ENCODE measurements around the gene AXIN2. TPM values are rescaled to one million over a fixed set of nuclear protein-coding genes. Genes with fewer than 3 reads are reported as not detected.

AXIN2 gene
- total and polyA plus RNA-seq, 8 donors, result 25.0 to 65.7 (median 59.5) TPM

- intact Hi-C loops (cut with DNase I), result no loop called here
- Histone ChIP-seq H3K9me3 (no peaks in the 10 kb centered on the region), H3K4me3 (no peak overlapping the region), H3K4me1 (no peaks in the 10 kb centered on the region), H3K36me3 (no peaks in the 10 kb centered on the region), H3K27me3 (peaks cover 0 to 12% of the 10 kb centered on the region in 2 donors), H3K27ac (no peak overlapping the region)
- DNase-seq, result no peak
- TF ChIP-seq, protein P1, sequence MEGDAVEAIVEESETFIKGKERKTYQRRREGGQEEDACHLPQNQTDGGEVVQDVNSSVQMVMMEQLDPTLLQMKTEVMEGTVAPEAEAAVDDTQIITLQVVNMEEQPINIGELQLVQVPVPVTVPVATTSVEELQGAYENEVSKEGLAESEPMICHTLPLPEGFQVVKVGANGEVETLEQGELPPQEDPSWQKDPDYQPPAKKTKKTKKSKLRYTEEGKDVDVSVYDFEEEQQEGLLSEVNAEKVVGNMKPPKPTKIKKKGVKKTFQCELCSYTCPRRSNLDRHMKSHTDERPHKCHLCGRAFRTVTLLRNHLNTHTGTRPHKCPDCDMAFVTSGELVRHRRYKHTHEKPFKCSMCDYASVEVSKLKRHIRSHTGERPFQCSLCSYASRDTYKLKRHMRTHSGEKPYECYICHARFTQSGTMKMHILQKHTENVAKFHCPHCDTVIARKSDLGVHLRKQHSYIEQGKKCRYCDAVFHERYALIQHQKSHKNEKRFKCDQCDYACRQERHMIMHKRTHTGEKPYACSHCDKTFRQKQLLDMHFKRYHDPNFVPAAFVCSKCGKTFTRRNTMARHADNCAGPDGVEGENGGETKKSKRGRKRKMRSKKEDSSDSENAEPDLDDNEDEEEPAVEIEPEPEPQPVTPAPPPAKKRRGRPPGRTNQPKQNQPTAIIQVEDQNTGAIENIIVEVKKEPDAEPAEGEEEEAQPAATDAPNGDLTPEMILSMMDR (IDR thresholded peaks at IDR 0.05), result no peak
- ATAC-seq, result no peak
Observed at GRCh38 chr17:65498816-65499215, 62.6 kb downstream of the AXIN2 start.

GRCh38 chr17:65496801-65497200, 64.6 kb downstream of the AXIN2 start:
- peaks cover 0 to 12% of the 10 kb centered on the region in 2 donors for H3K27me3 ChIP-seq
- no peak overlapping the region for H3K4me3 ChIP-seq
- no peaks in the 10 kb centered on the region for H3K36me3 ChIP-seq
- intact Hi-C loops (cut with DNase I), result no loop called here
- H3K4me1 ChIP-seq, result no peaks in the 10 kb centered on the region
- DNase-seq (no peak), ATAC-seq (no peak)
- no peaks in the 10 kb centered on the region for H3K9me3 ChIP-seq
- no peak overlapping the region for H3K27ac ChIP-seq
- TF ChIP-seq, protein P1 (IDR thresholded peaks at IDR 0.05), result no peak

GRCh38 chr17:65495122-65496055, 66.1 kb downstream of the AXIN2 start:
- H3K9me3 ChIP-seq, result no peaks in the 10 kb centered on the region
- intact Hi-C loops (cut with DNase I), result no loop called here
- TF ChIP-seq, protein P1 (IDR thresholded peaks at IDR 0.05), result no peak
- DNase-seq (peak in 1 of 4 donors; percentile 35), ATAC-seq (peak; percentile 89)
- no peak overlapping the region for H3K4me3 ChIP-seq
- no peaks in the 10 kb centered on the region for H3K4me1 ChIP-seq
- H3K27ac ChIP-seq, result no peak overlapping the region
- H3K27me3 ChIP-seq, result peaks cover 0 to 12% of the 10 kb centered on the region in 2 donors
- no peaks in the 10 kb centered on the region for H3K36me3 ChIP-seq

DNA sequence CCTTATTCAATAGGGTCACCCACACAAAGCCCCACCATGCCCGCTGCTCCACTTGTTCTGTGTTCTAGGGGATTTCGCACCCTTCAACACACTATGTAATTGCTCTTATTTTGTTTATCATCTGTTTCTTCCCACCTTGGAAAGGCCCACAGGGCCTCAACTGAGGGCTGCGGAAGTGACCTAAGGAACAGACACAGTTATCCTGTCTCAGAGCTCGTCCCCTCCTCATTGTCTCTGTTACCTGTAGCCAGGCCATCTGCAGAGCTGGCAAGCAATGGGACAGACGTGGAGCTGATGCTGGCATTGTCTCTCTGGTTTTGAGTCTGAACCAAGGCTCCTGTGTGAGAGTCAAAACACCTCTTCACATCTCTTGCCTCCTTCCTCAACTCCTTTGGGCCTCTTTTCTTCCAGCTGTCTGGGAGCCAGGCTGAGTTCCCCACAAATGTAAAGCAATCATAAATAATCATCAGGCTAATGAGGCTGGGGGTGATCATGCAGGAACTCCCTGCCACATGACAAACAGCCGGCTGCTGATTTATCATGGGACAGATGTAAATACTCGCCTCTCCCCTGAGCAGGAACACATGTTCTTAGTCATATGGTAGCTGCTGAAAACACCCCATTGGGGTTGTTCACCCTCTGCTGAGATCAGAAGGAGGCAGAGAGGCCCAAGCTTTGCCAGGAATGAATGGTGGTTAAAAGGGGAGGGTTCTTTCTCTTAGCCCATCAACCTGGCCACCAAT, 71.9 kb downstream of the AXIN2 start:
- intact Hi-C loops (cut with DNase I), result no loop called here
- Histone ChIP-seq H3K27ac (no peak overlapping the region), H3K4me1 (no peaks in the 10 kb centered on the region), H3K27me3 (no peaks in the 10 kb centered on the region), H3K9me3 (no peaks in the 10 kb centered on the region), H3K4me3 (no peak overlapping the region), H3K36me3 (no peaks in the 10 kb centered on the region)
- TF ChIP-seq, protein P1 (IDR thresholded peaks at IDR 0.05), result no peak
- no peak for ATAC-seq
- DNase-seq, result peak in 2 of 4 donors; percentile 56 to 75

- Histone ChIP-seq H3K9me3 (no peaks in the 10 kb centered on the region), H3K4me3 (no peak overlapping the region), H3K27me3 (no peaks in the 10 kb centered on the region), H3K27ac (no peak overlapping the region), H3K4me1 (no peaks in the 10 kb centered on the region), H3K36me3 (no peaks in the 10 kb centered on the region)
- DNase-seq (no peak), ATAC-seq (no peak)
- intact Hi-C loops (cut with DNase I), result no loop called here
- TF ChIP-seq, protein P1 (IDR thresholded peaks at IDR 0.05), result no peak
Observed at GRCh38 chr17:65488665-65489064, 72.8 kb downstream of the AXIN2 start.
